ENCODE data around the gene C11orf21.

Gene C11orf21

DNA sequence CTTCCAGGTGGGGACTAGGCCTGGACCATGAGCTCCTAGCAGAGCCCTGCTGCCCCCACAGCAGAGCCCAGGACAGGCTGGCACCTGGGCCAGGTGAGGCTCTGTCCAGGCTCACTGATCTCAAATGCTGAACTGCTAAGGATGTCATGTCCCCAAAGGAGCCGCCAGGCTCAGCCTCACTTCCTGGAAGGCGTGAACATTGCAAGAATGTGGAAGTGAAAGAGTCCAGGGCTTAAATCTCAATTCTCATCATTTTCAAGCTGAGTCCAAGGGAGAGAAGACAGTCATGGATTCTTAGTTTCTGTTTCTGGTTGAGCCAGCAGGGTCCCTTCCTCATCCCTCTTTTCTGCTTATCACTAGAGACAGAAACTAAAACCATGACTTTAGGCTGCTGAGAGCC is 36.3 kb downstream of the C11orf21 start:
- H3K9me2 ChIP-seq (replicated peaks; ENCODE audit: insufficient read depth, low read length), result no peaks in the 10 kb centered on the region
- no peak overlapping the region for H3K27ac ChIP-seq (ENCODE audit: low read depth, low read length)
- H3K9me3 ChIP-seq (ENCODE audit: insufficient read depth, low read length), result no peaks in the 10 kb centered on the region
- TF ChIP-seq, protein P1, sequence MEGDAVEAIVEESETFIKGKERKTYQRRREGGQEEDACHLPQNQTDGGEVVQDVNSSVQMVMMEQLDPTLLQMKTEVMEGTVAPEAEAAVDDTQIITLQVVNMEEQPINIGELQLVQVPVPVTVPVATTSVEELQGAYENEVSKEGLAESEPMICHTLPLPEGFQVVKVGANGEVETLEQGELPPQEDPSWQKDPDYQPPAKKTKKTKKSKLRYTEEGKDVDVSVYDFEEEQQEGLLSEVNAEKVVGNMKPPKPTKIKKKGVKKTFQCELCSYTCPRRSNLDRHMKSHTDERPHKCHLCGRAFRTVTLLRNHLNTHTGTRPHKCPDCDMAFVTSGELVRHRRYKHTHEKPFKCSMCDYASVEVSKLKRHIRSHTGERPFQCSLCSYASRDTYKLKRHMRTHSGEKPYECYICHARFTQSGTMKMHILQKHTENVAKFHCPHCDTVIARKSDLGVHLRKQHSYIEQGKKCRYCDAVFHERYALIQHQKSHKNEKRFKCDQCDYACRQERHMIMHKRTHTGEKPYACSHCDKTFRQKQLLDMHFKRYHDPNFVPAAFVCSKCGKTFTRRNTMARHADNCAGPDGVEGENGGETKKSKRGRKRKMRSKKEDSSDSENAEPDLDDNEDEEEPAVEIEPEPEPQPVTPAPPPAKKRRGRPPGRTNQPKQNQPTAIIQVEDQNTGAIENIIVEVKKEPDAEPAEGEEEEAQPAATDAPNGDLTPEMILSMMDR (IDR thresholded peaks at IDR 0.05; ENCODE audit: insufficient read depth, low read length, poor library complexity, severe bottlenecking), result no peak
- no peak for TF ChIP-seq EZH2phosphoT487 (conservative IDR thresholded peaks at IDR 0.05; ENCODE audit: low read length)
- H3K79me2 ChIP-seq (ENCODE audit: insufficient read depth, low read length), result no peaks in the 10 kb centered on the region
- no peaks in the 10 kb centered on the region for H3K27me3 ChIP-seq (ENCODE audit: low read length)
- H3K36me3 ChIP-seq (ENCODE audit: low read length), result no peaks in the 10 kb centered on the region
- no peak overlapping the region for H3K9ac ChIP-seq (ENCODE audit: low read length)
- H3K4me3 ChIP-seq (ENCODE audit: insufficient read depth, low read length, poor library complexity, severe bottlenecking), result no peak overlapping the region
- no peaks in the 10 kb centered on the region for H3F3A ChIP-seq (ENCODE audit: insufficient read depth)
- no peak overlapping the region for H3K4me2 ChIP-seq (ENCODE audit: low read depth, low read length, poor library complexity, severe bottlenecking)
- H4K20me1 ChIP-seq (ENCODE audit: low read depth, low read length), result no peaks in the 10 kb centered on the region
- H2AFZ ChIP-seq (ENCODE audit: low read depth, low read length, severe bottlenecking), result no peak overlapping the region

DNA sequence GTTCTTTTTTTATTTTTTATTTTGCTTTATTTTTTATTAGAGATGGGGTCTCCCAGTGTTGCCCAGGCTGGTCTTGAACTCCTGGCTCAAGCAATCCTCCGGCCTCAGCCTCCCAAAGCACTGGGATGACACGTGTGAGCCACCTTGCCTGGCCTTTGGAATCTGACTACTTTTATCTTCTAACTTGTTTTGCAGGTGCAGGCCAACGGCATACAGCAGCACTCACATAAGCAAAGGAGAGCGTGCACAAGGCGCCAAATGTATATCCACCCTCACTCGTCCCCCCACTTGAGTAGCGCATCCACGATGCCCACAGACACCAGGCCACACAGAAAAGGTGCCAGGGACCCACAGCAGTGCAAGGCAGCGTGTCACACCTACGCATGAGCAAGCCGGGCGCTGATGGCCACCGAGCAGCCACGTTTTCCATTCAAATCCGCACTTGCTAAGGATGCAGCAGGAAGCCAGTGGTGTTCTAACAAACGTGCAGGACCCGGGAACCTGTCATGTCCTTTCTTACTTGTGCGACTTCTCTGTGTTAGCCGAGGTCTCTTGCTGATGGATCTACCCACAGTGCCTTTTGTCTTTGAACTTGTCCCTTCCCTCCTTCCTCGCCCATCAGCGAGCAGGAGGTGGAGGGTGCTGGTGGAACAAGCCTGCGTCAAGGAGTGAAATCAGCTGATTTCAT is 37.2 kb downstream of the C11orf21 start:
- Histone ChIP-seq H3K9me2 (replicated peaks; ENCODE audit: insufficient read depth, low read length) (no peaks in the 10 kb centered on the region), H3K79me2 (ENCODE audit: insufficient read depth, low read length) (no peaks in the 10 kb centered on the region), H4K20me1 (ENCODE audit: low read depth, low read length) (no peaks in the 10 kb centered on the region), H2AFZ (ENCODE audit: low read depth, low read length, severe bottlenecking) (no peak overlapping the region), H3F3A (ENCODE audit: insufficient read depth) (no peaks in the 10 kb centered on the region), H3K27me3 (ENCODE audit: low read length) (no peaks in the 10 kb centered on the region), H3K9me3 (ENCODE audit: insufficient read depth, low read length) (no peaks in the 10 kb centered on the region), H3K4me2 (ENCODE audit: low read depth, low read length, poor library complexity, severe bottlenecking) (no peak overlapping the region), H3K27ac (ENCODE audit: low read depth, low read length) (no peak overlapping the region), H3K36me3 (ENCODE audit: low read length) (no peaks in the 10 kb centered on the region), H3K4me3 (ENCODE audit: insufficient read depth, low read length, poor library complexity, severe bottlenecking) (no peak overlapping the region), H3K9ac (ENCODE audit: low read length) (no peak overlapping the region)
- TF ChIP-seq EZH2phosphoT487 (conservative IDR thresholded peaks at IDR 0.05; ENCODE audit: low read length), result no peak
- TF ChIP-seq, protein P1 (IDR thresholded peaks at IDR 0.05; ENCODE audit: insufficient read depth, low read length, poor library complexity, severe bottlenecking), result no peak

DNA sequence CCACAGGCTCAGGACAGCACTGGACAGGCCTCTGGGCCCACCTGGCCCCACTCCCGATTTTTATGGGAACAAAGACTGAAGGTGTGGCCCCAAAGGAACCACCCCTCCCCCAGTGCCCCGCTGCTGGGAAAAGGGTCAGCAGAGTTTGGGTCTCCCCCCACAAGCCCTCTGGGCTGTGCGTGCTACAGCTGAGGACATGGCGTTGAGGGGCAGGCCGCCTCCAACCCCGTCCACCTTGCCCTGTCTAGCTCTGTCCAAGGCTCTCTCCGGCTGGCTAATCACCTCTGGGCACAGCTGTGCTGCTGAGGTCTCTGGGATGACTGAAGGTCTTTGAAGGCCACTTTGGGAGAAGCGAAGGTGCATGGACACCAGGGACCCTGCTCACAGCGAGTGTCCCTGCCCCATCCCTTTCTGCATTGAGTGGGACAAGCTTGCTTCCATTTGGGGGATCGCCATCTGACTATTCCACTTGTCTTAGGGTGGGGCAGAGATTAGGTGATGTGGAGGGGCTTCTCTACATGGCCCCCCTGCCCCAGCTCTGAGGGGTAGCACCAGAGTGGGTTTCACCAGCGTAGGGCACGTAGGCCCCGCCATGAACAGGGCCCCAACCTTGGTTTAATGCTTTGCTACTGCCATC is 37.9 kb downstream of the C11orf21 start:
- Histone ChIP-seq H2AFZ (ENCODE audit: low read depth, low read length, severe bottlenecking) (no peak overlapping the region), H3K36me3 (ENCODE audit: low read length) (no peaks in the 10 kb centered on the region), H3K9me3 (ENCODE audit: insufficient read depth, low read length) (no peaks in the 10 kb centered on the region), H3K79me2 (ENCODE audit: insufficient read depth, low read length) (no peaks in the 10 kb centered on the region), H4K20me1 (ENCODE audit: low read depth, low read length) (no peaks in the 10 kb centered on the region), H3K27me3 (ENCODE audit: low read length) (no peaks in the 10 kb centered on the region), H3F3A (ENCODE audit: insufficient read depth) (no peaks in the 10 kb centered on the region), H3K27ac (ENCODE audit: low read depth, low read length) (no peak overlapping the region), H3K9me2 (replicated peaks; ENCODE audit: insufficient read depth, low read length) (no peaks in the 10 kb centered on the region), H3K4me3 (ENCODE audit: insufficient read depth, low read length, poor library complexity, severe bottlenecking) (no peak overlapping the region), H3K4me2 (ENCODE audit: low read depth, low read length, poor library complexity, severe bottlenecking) (no peak overlapping the region), H3K9ac (ENCODE audit: low read length) (no peak overlapping the region)
- no peak for TF ChIP-seq EZH2phosphoT487 (conservative IDR thresholded peaks at IDR 0.05; ENCODE audit: low read length)
- TF ChIP-seq, protein P1 (IDR thresholded peaks at IDR 0.05; ENCODE audit: insufficient read depth, low read length, poor library complexity, severe bottlenecking), result no peak
